CD1c-positive myeloid dendritic cell (primary cell): ENCODE measurements around the gene PPP1R14B.

ENCODE experiments used
- DNase-seq: peaks from one replicate; pipeline ENCODE4 v3.0.0-alpha.2; 2016; ENCODE audit errors: extremely low spot score

The PPP1R14B gene

DNA sequence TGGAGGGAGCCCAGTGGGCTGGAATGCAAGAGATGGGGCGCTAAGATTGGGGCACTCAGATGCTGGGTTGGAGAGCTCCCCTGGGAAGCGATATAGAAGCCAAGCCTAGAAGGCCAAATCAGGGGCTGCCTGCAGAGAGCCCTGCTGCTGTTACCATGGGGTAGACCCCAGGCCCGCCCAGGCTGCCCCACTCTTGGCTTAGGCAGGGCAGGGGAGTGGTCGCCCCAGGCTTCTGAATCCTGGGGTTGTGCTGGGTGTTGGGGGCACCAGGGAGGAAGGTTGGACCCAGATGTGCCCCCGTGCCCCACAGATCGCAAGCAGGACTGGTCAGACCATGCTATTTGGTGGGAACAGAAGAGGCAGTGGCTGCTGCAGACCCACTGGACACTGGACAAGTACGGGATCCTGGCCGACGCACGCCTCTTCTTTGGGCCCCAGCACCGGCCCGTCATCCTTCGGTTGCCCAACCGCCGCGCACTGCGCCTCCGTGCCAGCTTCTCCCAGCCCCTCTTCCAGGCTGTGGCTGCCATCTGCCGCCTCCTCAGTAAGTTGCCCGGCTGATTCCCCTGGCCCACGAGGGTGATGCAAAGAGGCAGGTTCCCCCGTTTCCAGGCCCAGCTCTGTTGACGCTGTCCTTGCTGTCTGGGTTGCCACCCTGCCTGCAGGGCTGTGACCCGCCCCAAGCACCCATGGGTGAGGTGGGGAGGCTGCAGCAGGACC lies 36.3 kb downstream of the PPP1R14B start:
- no peak for DNase-seq

DNA sequence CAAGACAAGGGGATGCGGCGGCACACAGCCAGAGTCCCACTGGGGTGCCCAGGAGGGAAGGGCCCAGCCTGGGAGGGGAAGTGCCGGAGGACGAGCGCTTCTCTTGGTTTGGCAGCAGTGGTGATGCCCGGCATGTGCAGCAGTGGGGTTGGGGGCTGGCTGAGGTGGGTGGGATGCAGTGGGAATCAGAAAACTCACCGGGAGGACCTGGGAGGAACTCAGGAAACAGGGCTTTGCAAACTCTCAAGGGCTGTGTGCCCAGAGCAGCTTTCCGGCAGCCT lies 37.2 kb downstream of the PPP1R14B start:
- DNase-seq, result no peak

DNA sequence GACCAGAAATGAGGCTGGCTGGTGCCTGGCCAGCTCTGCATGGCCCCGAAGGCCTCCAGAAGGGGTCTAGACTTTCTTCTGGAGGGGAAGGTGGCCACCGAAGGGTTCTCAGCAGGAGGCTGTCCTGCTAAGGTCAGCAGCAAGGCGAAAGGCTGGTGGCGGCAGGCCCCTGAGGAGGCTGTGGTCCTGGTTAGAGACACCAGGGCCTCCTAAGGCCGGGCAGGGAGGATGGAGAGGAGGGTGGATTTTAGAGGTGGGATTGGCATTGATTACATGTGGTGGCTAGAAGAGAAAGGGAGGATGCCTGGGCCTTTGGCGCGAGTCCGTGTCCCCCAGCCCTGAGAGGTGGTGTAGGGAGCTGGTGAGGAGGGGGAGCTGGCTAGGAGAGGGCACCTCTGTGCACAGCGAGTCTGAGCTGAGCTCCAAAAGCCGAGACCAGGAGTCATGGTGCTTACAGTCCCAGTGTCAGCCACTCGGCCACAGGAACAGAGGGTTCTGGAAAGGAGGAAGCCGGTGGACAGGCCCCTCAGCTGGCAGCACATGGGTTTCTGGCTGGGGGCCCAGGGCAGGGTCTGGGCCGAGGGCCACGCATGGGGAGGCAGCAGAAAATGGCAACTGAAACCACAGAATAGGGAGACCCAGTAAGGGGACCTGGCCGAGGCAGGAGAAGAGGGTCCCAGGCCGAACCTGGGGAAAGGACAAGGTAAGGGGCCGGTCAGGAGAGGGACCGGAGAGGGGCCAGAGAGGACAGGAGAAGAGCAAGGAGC lies 37.8 kb downstream of the PPP1R14B start:
- DNase-seq, result no peak

DNA sequence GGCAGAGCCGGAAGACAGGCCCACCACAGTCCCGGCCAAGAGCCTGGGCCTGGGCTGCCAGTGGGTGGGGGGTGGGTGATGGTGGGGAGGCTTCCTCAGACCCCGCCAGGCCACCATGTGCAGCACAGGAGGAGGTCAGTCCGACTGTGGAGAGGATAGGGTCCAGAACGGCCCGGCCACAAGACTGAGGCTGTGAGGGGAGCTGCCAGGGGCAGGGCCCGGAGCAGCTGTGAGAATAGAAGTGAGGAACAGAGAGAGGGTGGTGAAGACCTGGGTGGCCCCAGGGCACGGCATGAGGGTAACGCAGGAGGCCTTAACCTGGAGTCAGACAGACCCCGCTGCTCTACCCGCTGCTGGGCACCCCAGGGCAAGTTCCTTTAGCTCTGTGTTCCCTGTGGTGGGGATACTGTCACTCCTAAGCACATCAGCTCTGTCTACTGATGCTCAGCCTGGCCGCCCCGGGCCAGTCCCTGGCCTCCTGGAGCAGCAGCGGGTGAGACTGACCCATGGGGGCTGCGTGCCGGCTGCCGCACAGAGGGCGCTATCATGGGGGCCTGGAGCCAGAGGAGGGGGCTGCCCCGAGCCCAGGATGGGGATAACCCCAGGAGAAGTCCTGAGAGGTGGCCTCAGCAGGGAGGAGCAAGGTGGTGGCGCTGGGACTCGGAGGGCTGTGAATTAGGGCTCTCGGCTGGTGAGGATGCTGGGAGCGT lies 38.5 kb downstream of the PPP1R14B start:
- DNase-seq, result no peak

DNA sequence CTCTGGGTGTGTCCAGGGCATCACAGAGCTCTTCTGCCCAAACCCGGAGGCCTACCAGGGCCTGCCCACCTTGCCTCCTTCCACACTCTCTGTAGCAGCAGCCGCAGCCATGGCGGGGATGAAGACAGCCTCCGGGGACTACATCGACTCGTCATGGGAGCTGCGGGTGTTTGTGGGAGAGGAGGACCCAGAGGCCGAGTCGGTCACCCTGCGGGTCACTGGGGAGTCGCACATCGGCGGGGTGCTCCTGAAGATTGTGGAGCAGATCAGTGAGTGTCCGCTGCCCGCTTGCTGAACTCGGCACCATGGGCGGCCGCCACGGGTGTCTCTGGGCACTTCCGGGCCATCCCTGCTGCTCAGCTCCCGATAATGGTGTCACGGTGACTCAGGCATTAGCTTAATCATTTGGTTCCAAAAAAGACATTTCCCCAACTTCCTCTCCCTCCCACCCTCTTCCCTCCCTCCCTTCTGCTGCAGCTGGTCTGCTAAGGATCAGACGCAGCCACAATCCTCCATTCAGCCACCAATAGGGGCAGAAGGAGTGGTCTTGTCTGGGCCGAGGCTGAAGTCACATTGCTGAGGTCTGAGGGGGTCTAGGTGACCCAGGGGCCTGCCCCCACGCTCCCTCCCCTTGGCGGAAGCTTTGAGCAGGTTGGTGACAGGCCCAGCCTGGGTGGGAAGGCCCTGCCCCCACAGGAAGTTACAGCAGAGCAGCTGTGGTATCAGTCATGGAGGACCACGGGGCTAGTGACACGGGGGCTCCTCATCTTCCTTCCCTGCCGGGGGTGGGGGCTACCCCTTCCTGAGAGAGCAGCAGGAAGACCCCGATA lies 39.3 kb downstream of the PPP1R14B start:
- DNase-seq, result peak; percentile 89

DNA sequence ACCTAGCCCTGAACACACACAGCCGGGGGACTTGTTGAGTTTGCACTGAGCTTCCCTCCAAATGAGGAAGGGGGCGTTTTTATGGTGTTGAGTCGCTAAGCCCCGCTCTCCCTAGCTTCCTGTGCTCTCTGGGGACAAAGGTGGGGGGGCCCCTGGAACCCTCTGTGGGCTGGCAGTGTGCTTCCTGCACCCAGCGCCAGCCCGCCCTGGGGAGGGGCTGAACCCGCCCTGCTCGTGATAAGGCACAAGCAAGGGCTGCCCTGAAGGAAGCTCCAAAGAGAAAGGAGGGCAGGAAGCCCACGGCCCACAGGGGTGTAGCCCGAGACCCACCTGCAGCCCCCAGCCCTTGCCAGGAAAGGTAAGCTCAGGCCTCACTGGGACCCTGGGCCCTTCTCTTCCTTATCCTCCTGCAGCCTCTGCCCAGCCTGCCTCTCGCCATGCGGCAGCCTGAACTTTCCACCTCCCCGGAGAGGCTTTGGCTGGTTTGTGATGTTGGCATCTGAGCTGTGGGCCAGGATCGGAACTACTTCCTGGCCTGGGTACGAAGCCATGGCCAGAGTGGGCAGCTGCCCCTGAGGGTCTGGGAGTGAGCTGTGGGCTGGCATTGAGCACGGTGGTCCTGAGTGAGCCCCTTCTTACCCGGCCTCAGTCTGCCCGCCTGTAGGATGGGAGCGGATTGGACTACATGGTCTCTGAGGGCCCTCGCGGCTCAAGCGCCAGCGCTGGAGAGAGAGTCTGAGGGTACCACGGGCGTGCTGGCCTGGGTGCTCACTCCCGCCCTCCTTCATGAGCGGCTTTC lies 40.1 kb downstream of the PPP1R14B start, which contains the start of gene FERMT3:
Gene FERMT3 (plus strand): TSS at position 265 of the 799 bp plus-strand sequence. CDS start 644 bp downstream, outside the sequence.
- DNase-seq, result peak; percentile 85

DNA sequence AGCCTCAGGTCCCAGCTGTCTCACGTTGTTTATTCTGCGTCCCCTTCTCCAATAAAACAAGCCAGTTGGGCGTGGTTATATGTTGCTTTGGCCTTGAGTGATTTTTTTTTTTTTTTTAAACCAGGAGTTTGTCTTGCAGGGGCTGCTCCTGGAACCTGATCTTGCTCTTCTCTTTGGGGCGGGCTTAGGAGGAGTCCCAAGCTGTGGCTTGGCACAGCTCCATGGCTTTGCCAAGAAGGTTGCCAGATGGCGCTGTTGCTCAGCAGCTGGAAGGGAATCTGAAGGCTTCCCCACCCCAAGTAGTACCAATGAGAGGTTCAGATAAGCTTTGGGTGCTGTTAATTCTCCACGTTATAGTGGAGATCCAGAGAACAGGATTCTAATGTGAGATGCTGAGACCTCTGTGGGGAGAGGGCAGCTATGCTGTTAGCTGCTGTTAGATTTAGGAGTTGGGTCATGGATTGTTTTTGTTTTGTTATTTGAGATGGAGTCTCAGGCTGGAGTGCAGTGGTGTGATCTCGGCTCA lies 42.2 kb downstream of the PPP1R14B start:
- peak; percentile 94 for DNase-seq

DNA sequence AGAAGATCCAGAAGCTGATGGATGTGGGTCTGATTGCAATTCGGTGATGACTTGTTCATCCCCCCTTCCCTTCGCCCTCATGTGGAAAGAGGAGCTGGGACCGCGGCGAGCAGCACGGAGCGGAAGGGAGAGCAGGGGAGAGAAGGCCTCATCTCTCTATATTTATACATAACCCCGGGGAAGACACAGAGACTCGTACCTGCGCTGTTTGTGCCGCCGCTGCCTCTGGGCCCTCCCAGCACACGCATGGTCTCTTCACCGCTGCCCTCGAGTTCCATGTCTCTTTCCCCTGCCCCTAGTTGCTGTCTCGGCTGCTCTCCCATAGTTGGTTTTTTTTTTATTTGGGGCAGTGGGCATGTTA lies 42.7 kb downstream of the PPP1R14B start:
- DNase-seq, result no peak

DNA sequence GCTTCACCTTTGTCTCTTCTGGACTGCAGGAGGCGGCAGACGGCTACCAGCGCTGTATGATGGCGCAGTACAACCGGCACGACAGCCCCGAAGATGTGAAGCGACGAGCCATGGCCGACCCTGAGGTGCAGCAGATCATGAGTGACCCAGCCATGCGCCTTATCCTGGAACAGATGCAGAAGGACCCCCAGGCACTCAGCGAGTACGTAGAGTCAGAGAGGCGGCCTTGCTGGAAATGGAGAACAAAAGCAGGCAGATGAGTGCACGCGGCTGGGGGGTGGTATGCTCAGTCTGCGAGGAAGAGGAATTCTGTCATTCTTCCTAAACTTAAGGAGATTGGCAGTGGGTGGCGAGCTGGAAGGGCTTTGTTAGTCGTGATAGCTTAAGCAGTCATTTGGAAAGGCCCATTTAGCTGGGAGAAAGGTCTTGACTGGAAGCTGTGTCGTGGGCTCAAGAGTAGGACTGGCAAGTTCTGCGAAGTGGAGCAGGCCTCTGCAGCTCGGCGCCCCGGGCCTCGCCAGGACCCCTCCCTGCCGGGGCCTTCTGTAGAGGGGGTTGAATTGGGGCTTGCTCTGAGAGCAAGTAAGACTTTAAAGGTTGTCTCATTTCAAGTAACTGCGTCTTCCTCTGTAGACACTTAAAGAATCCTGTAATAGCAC lies 43.2 kb downstream of the PPP1R14B start:
- DNase-seq, result no peak

DNA sequence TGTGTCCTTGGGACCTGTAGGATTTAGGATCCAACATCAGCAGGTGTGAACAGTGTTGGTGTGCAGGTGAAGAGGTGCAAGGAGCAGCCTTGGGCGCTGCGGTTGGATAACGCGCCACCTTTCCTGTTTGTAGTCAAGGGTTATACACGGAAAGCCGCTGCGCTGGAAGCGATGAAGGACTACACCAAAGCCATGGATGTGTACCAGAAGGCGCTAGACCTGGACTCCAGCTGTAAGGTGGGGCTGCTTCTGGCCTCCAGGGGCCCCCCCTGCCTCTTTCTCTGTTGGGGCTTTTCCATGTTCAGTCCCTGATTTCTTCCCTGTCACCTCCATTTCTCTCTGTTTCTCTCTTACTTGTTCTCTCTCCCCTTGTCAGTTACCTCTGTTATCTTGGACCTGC lies 43.8 kb downstream of the PPP1R14B start:
- DNase-seq, result no peak

DNA sequence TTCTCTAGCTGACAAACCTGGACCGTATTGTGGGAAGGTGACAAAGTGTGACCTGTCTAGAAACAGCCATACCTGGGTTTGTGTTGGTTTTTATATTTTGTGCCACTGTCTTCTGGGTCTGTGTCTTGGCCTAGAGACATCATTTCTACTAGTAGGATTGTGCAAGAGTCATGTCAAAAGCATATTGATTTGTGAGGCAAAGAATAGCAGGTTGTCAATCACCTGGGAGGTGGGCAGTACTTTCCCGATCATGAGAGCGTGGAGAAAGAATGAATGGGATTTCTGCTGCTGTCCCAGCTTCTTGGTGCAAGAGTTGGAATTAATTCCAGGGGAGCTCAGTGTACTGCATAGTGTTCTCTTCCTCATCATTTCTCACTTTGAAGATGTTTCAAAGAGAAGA lies 45.2 kb downstream of the PPP1R14B start:
- no peak for DNase-seq

DNA sequence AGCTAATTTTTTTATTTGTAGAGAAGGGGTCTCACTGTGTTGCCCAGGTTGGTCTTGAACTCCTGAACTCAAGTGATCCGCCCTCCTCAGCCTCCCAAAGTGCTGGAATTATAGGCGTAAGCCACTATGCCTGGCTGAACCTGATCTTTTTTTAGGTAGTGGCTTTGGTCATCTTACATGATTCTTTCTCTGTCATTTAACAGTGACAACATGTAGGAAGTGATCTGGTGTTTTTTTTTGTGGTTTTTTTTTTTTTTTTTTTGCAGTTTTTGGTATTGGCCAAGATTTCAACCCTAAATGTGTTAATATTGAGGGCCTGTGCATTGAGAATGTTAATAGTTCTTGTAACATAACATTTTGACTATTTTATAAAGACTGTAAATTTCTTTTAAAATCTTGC lies 48.2 kb downstream of the PPP1R14B start:
- no peak for DNase-seq

DNA sequence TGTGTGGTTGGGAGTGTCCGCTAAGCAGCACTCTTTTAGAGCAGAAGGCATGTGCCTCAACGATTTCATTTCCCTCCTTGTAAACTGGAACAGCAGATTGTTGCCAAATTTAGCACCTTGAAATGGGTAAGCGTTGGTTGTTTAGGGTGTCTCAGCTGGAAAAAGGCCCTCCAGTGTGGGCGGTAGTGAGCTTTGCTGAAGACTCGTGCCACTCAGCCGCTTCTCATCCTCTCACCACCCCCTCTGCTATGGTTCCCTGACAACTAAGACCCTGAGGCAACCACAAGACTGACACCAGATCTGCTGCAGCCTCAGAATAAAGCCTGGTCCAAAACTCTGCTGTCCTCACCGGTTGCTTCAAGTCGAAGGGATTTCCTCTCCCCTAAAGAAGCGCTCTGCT lies 50.1 kb downstream of the PPP1R14B start:
- DNase-seq, result peak; percentile 66
